ENCODE results near the gene ALAS1.
A peak's percentile ranks its signal among the peaks of the same experiment; 100 is the strongest.

Gene ALAS1

DNA sequence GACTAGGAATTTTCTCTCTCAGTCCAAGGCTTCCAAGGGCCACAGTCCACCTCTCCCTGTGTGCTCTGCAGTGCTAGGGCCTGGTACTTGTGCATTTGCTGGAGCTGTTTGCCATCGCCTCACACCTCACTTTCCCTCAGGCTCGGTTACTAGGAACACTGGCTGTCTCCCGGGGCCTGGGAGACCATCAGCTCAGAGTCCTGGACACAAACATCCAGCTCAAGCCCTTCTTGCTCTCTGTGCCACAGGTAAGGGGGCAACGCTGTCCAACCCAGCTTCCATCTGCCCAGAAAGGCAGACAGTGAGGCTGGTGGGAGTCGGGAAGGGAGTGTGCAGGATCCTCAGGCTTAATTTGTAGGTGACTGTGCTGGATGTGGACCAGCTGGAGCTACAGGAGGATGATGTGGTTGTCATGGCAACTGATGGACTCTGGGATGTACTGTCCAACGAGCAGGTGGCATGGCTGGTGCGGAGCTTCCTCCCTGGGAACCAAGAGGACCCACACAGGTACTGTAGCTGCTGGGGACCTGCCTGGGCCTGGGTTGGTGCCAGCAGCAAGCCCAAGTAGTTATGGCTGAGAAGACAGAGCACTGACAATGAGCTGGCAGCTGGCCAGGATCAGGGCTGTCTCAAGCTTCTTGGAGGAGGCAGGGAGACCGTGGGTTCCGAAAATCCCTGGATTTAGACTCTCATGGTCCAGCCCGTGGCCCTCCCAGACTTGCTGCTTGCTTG lies 51.0 kb downstream of the ALAS1 start:
- no peak for DNase-seq (ENCODE audit: low read depth, low spot score)

DNA sequence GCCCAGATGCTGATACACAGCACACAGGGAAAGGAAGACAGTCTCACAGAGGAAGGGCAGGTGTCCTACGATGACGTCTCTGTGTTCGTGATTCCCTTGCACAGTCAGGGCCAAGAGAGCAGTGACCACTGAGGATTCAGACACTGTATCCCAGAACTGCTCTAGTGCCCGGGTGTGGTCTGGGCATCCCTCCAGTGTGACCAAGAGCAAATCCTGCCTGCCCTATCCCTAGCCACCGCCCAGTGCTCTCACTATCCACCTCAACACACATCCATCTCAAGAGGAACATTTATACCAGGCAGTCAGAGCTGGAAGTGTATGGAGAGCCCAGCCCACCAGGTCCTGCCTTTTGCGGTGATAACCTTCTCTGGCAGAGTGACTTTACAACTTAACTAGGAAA lies 51.7 kb downstream of the ALAS1 start:
- no peak for DNase-seq (ENCODE audit: low read depth, low spot score)

DNA sequence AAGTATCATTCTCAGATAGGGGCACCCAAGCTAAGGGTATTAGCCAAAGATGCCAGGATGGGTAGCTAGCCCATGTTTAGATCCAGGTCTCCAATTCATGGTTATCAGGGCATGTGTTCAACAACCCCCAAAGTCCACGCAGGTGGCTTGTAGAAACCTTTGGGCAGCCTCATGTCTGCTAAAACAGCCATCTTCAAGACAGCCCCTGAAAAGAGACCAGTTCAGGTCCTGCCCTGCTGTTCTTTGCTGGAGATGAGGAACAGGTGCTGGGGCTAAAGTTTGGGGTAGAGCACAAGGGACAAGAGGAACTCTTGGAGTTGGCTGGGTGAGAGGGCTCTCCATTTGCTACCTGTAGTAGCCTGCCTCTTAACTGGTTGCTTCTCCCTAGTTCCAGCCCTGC lies 52.2 kb downstream of the ALAS1 start:
- no peak for DNase-seq (ENCODE audit: low read depth, low spot score)

DNA sequence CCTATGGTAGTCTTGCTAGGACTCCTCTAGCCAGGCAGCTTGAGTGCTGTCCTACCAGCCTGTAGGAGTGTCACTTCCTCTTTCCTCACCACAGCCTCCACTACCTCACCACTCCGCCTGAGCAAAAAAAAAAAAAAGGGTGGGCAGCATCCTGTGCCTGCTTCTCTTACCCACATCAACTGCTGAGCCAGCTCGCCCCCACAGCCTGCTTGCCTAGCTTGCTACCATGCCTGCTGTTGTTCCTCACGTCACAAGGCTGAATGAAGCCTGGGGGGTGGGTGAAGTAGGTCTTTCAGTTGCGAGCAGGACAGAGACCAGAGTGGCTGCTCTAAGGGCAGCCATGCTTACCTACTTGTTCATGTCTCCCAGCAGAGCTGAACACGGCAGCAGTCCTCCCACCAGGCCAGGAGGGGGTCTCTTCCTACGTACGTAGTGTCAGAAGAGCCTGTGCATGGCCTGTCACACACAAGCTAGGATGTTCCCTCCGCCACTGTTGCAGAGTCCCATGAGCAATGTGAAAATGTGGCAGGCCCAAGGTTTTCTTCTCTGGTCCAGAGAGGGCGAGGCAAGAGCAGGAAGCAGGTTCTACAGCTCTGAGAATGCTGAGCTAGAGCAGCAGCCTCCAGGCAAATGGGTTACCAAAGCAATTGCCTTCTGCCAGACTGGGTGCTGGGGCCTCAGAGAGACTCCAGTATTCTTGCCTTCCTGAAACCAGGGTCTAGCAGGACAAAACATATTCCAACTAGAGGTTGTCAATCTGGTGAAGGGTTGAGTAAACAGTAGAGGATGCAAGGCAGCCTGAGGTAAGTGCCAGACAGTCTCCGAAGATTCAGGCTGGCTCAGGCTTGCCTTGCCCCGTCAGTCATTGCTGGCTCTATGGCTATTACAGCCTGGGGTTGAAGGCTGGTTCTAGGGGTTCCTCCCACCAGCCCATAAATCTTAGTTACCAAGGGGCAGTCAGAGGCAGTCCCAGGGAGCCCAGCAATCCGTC lies 55.6 kb downstream of the ALAS1 start:
- no peak for DNase-seq (ENCODE audit: low read depth, low spot score)

DNA sequence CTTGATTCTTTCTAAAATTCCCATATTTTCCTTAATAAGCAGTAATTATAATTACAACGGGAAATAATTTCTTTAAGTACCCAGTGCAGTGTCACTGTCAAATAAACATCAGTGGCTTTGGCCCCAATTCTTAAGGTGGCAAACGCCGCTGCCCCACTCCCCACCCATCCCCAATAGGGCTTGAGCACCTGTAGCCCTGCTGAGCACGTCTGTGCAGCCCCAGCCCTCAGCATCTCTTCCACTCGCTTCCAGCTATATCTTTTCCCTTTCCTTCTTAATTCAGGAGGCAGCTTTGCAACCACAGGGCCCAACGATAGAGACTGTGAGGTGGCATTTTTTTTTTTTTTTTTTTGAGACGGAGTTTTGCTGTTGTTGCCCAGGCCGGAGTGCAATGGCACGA lies 56.6 kb downstream of the ALAS1 start:
- DNase-seq (ENCODE audit: low read depth, low spot score), result no peak

DNA sequence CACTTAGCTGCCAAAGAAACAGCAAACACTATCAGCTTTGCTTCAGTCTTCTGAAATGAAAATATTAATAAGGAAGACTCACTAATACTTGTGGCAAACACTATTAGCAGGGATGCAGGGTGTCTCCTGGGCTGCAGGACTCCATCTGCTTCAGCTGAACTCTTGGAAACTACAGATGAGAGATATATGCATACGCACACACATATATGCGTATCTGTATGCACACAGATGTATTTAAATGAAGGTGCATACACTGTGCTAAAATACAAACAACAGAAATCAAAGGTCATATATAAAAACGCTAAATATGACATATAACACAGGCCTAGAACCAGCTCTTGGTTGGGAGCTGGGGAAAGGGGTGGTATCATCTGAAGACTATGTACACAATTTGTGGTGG lies 58.2 kb downstream of the ALAS1 start:
- DNase-seq (ENCODE audit: low read depth, low spot score), result no peak

DNA sequence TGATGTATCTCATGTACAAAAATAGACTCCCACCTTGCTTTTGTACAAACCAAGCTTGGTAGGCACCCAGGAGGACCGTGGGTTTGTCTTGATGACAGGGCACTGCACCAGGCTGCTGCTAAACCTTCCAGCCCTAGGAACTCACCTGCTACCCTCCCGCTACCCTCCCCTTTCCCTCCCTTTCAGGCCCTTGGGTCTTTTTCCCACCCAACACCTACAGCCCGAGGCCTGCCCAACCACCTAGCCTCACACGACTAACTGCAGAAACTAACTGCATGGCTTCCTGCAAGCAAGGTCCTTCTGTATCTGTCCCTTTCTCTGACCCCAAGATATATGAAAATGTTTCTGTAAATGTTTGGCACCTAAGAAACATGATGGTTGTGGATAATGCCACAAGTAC lies 58.7 kb downstream of the ALAS1 start:
- no peak for DNase-seq (ENCODE audit: low read depth, low spot score)

DNA sequence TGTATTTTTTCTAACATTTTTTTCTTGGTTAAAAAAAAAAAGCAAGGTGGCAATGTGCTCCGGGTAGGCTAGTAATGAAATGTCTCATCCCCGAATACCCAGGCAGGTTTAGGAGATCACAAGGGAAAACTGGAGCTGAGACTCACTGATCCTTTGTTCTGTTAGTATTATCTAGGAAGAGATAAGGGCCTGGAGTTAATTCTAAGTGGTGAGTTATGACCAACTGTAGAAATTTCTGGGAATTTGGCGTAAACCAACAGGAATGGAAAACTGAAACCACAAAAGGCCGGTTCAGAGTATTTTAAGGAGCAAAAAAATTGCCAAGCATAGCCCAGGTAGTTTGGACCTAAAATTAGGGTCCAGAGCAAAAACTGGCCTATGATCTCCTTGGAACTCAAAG lies 60.0 kb downstream of the ALAS1 start:
- peak; percentile 52 for DNase-seq (ENCODE audit: low read depth, low spot score)

DNA sequence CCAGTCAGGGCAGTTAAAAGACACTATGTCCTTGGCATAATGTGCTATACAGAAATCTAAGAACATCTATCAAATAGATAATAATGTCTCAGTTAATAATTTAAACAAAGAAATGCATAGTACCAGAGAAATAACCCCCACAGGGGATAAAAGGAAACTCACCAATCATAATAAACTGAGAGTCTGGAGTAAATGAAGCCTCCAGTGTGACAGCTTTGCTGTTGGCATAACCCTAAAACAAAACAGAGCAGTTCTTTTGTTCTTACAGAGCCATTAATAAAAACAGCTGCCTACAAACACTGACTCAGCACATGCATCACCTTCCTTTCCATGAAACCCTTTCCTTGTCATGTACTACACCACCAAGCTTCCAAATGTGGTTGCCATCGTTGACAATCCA lies 61.1 kb downstream of the ALAS1 start:
- no peak for DNase-seq (ENCODE audit: low read depth, low spot score)

DNA sequence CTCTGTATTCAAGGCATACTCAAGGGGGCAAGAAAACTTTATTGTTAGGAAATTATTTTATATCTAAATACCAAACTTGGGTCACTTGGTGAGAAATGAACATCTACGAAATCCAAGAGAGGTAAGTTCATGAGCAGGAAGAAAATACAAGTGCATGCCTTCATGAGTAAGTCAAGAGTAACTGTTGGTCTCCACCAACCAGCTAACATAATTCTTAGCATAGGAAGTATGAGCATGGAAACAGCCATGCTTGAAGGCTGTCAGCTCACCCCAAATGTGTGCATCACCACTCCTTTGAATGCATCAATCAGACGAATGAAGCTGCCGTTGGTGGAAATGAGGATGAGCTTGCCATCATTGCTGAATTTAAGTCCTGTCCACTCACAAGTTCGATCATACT lies 61.5 kb downstream of the ALAS1 start:
- no peak for DNase-seq (ENCODE audit: low read depth, low spot score)

DNA sequence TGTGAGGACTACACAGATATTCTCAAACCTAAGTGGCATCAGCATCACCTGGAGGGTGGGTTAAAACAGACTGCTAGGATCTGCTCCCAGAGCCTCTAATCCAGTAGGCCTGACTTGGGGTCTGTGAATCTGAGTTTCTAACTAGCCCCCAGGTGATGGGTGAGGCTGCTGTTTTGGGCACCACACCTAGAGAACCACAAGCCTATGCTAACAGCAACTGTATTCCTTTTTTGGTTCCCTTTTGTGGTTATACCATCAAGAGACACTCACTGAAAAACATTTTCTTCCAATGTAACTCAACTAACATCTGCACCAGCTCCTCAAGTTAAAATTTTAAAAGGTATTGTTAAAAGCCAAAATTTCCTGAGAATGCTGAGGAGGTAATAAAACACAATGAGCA lies 64.5 kb downstream of the ALAS1 start:
- DNase-seq (ENCODE audit: low read depth, low spot score), result no peak
